ENCODE results near the gene FDX1. TPM values are rescaled to one million over a fixed set of nuclear protein-coding genes. Genes with fewer than 3 reads are reported as not detected.
A peak's percentile ranks its signal among the peaks of the same experiment; 100 is the strongest.

Gene FDX1
- total RNA-seq, 2 donors from 2014 or later, result 14.0 to 15.2 TPM

GRCh38 chr11:110490886-110491285, 61.1 kb downstream of the FDX1 start:
- ATAC-seq, result no peak
- Histone ChIP-seq H3K36me3 (replicated peaks in 1 of 2; ENCODE audit: insufficient read depth in 1 of 2, low read depth in 2 of 2) (no peaks in the 10 kb centered on the region), H3K9me3 (no peaks in the 10 kb centered on the region), H3K27me3 (no peaks in the 10 kb centered on the region), H3K4me3 (no peak overlapping the region), H3K4me1 (no peaks in the 10 kb centered on the region), H3K27ac (no peak overlapping the region)
- TF ChIP-seq CTCF (IDR thresholded peaks at IDR 0.05) (no peak), POLR2A (IDR thresholded peaks at IDR 0.05) (no peak)
- DNase-seq, result peak in 1 of 4 donors; percentile 21
- intact Hi-C loops (cut with DNase I), result no loop called here
- 70 to 85% methylated on average over 1 of the region's 1 CpG for WGBS, 2 donors

GRCh38 chr11:110491577-110492320, 62.0 kb downstream of the FDX1 start:
- 58 to 71% methylated on average over 7 of the region's 7 CpGs for WGBS, 2 donors
- Histone ChIP-seq H3K4me3 (no peak overlapping the region), H3K4me1 (no peaks in the 10 kb centered on the region), H3K27me3 (no peaks in the 10 kb centered on the region), H3K27ac (no peak overlapping the region), H3K36me3 (replicated peaks in 1 of 2; ENCODE audit: insufficient read depth in 1 of 2, low read depth in 2 of 2) (no peaks in the 10 kb centered on the region), H3K9me3 (no peaks in the 10 kb centered on the region)
- intact Hi-C loops (cut with DNase I), result no loop called here
- TF ChIP-seq CTCF (IDR thresholded peaks at IDR 0.05) (no peak), POLR2A (IDR thresholded peaks at IDR 0.05) (no peak)
- no peak for ATAC-seq
- no peak for DNase-seq

- WGBS, 2 donors, result 79 to 88% methylated on average over 1 of the region's 1 CpG
- no peak for ATAC-seq
Measured at GRCh38 chr11:110492321-110492685, 62.6 kb downstream of the FDX1 start.

GRCh38 chr11:110493346-110493745, 63.6 kb downstream of the FDX1 start:
- intact Hi-C loops (cut with DNase I), result no loop called here
- DNase-seq, result no peak
- ATAC-seq, result no peak
- Histone ChIP-seq H3K27ac (no peak overlapping the region), H3K9me3 (no peaks in the 10 kb centered on the region), H3K27me3 (no peaks in the 10 kb centered on the region), H3K4me1 (no peaks in the 10 kb centered on the region), H3K36me3 (replicated peaks in 1 of 2; ENCODE audit: insufficient read depth in 1 of 2, low read depth in 2 of 2) (no peaks in the 10 kb centered on the region), H3K4me3 (no peak overlapping the region)
- TF ChIP-seq POLR2A (IDR thresholded peaks at IDR 0.05), result no peak
- no peak for TF ChIP-seq CTCF (IDR thresholded peaks at IDR 0.05)
- 93 to 94% methylated on average over 2 of the region's 2 CpGs for WGBS, 2 donors

More at GRCh38 chr11:110492321-110492685, 62.6 kb downstream of the FDX1 start:
- Histone ChIP-seq H3K9me3 (no peaks in the 10 kb centered on the region), H3K4me3 (no peak overlapping the region), H3K36me3 (replicated peaks in 1 of 2; ENCODE audit: insufficient read depth in 1 of 2, low read depth in 2 of 2) (no peaks in the 10 kb centered on the region), H3K27me3 (no peaks in the 10 kb centered on the region), H3K4me1 (no peaks in the 10 kb centered on the region), H3K27ac (no peak overlapping the region)
- intact Hi-C loops (cut with DNase I), result no loop called here
- TF ChIP-seq CTCF (IDR thresholded peaks at IDR 0.05) (no peak), POLR2A (IDR thresholded peaks at IDR 0.05) (no peak)
- no peak for DNase-seq
